HCT116 (cell line): ENCODE measurements around the gene PCDH18. TPM values are rescaled to one million over a fixed set of nuclear protein-coding genes. Genes with fewer than 3 reads are reported as not detected.

Source experiments
- ATAC-seq: fragments of 200-7000 bp; cut with Tn5 transposase; 2 replicates; pipeline ENCODE4 v1.9.1; 2020; ENCODE audit warnings: mild to moderate bottlenecking, moderate library complexity
- BruUV-seq: library from RNA; stranded (reverse); fragments of 400-500 nt; replicated peaks from 2 replicates; lab custom pipeline; 2021; lab: Mats Ljungman, UMichigan
- CTCF ChIA-PET: fragments of 300-600 bp; sonication (Branson Sonifier 250); formaldehyde crosslinking; loops from one replicate; lab custom pipeline; 2021; ENCODE audit warnings: antibody characterized with exemption; lab: Charles Lee
- POLR2A ChIA-PET: fragments of 300-600, 350-600 bp; sonication (Branson Sonifier 250); formaldehyde crosslinking; loops from one replicate; lab custom pipeline; 2021; ENCODE audit warnings: antibody characterized with exemption; lab: Charles Lee
- RAD21 ChIA-PET, 2 experiments: fragments of 300-600 bp; sonication (Branson Sonifier 250); formaldehyde crosslinking; loops; one replicate each; lab custom pipeline; 2023; ENCODE audit warnings: low total read pairs in 2 of 2; ENCODE audit not compliant: uncharacterized antibody in 2 of 2, unreplicated experiment in 2 of 2, low non-redundant PET in 1 of 2; lab: Charles Lee
- DNase-seq: peaks from one replicate; pipeline ENCODE4 v3.0.0-alpha.2; 2010; ENCODE audit warnings: low read depth, low spot score
- H2AFZ ChIP-seq: fragments of 200-600 bp; shearing (Covaris generic), sonication (generic); 2 replicates; pipeline ENCODE4 v1.6.1; 2017; ENCODE audit warnings: low read depth, mixed run types, mixed read lengths, antibody characterized with exemption, low read length; ENCODE audit not compliant: poor library complexity, severe bottlenecking
- H3K27ac ChIP-seq: 2 replicates; pipeline ENCODE4 v1.5.1; 2012; ENCODE audit warnings: low read depth, low read length
- H3K27me3 ChIP-seq: fragments of 200-600 bp; sonication (generic); 2 replicates; pipeline ENCODE4 v1.6.1; 2016; ENCODE audit warnings: mixed run types, low read length, mixed read lengths; ENCODE audit not compliant: insufficient read depth
- H3K36me3 ChIP-seq, 2 experiments: fragments of 200-500 bp in 1 of 2; fragments of 200-600 bp in 1 of 2; sonication (Bioruptor generic) in 1 of 2; sonication (generic) in 1 of 2; 2 replicates each; pipeline versions ENCODE4 v1.5.1 to v1.6.1; 2014 to 2016; ENCODE audit warnings: low read length in 2 of 2, inconsistent platforms in 1 of 2, mixed read lengths in 1 of 2, mixed run types in 1 of 2; ENCODE audit not compliant: insufficient read depth in 2 of 2, control insufficient read depth in 1 of 2
- H3K4me1 ChIP-seq, 2 experiments: fragments of 200-600 bp in 1 of 2; sonication (generic) in 1 of 2; 2 replicates each; pipeline versions ENCODE4 v1.5.1 to v1.6.1; 2012 to 2017; ENCODE audit warnings: low read length in 2 of 2, inconsistent platforms in 1 of 2, mild to moderate bottlenecking in 1 of 2, mixed read lengths in 1 of 2, mixed run types in 1 of 2, moderate library complexity in 1 of 2; ENCODE audit not compliant: insufficient read depth in 2 of 2, control insufficient read depth in 1 of 2
- H3K4me2 ChIP-seq: fragments of 200-600 bp; sonication (generic); 2 replicates; pipeline ENCODE4 v1.6.1; 2017; ENCODE audit warnings: mixed run types, low read length, mixed read lengths
- H3K4me3 ChIP-seq, 2 experiments: fragments of 200-600 bp in 1 of 2; sonication (generic) in 1 of 2; replicated peaks in 1 of 2; 2 replicates each; pipeline ENCODE4 v1.5.1; 2011 to 2016; ENCODE audit warnings: low read length in 2 of 2, control low read depth in 1 of 2, low read depth in 1 of 2, mild to moderate bottlenecking in 1 of 2, mixed read lengths in 1 of 2, mixed run types in 1 of 2
- H3K79me2 ChIP-seq: fragments of 200-600 bp; sonication (generic); 2 replicates; pipeline ENCODE4 v1.6.1; 2017; ENCODE audit warnings: mild to moderate bottlenecking, mixed run types, low read length, moderate library complexity, mixed read lengths; ENCODE audit not compliant: insufficient read depth
- H3K9ac ChIP-seq: fragments of 200-600 bp; sonication (generic); 2 replicates; pipeline ENCODE4 v1.6.1; 2016; ENCODE audit warnings: low read length, mixed read lengths
- H3K9me2 ChIP-seq: fragments of 200-600 bp; sonication (generic), shearing (Covaris generic); 2 replicates; pipeline ENCODE4 v1.6.1; 2017; ENCODE audit warnings: mixed run types, mild to moderate bottlenecking, moderate library complexity; ENCODE audit not compliant: insufficient read depth
- H3K9me3 ChIP-seq, 2 experiments: fragments of 200-500 bp in 1 of 2; fragments of 200-600 bp in 1 of 2; sonication (Bioruptor generic) in 1 of 2; sonication (generic) in 1 of 2; 2 replicates each; pipeline ENCODE4 v1.6.1; 2014 to 2017; ENCODE audit warnings: low read length in 2 of 2, mixed read lengths in 2 of 2, inconsistent platforms in 1 of 2, low read depth in 1 of 2, mild to moderate bottlenecking in 1 of 2, mixed run types in 1 of 2, moderate library complexity in 1 of 2; ENCODE audit not compliant: control insufficient read depth in 1 of 2, insufficient read depth in 1 of 2
- H4K20me1 ChIP-seq: fragments of 200-600 bp; sonication (generic), shearing (Covaris generic); 2 replicates; pipeline ENCODE4 v1.6.1; 2017; ENCODE audit warnings: mixed run types, mild to moderate bottlenecking, moderate library complexity; ENCODE audit not compliant: insufficient read depth
- CEBPB ChIP-seq: IDR thresholded peaks from 2 replicates; pipeline ENCODE4 v1.6.1; 2012; ENCODE audit warnings: low read depth
- CTCF ChIP-seq, 3 experiments: fragments of 200-600 bp in 1 of 3; sonication (generic) in 1 of 3; IDR thresholded peaks in 2 of 3; conservative IDR thresholded peaks in 1 of 3; 2 replicates each; pipeline ENCODE4 v1.5.1; 2012 to 2017; ENCODE audit warnings: low read depth in 2 of 3, low read length in 2 of 3, antibody characterized with exemption in 1 of 3, borderline replicate concordance in 1 of 3, control low read depth in 1 of 3, mild to moderate bottlenecking in 1 of 3, mixed read lengths in 1 of 3, mixed run types in 1 of 3, moderate library complexity in 1 of 3; ENCODE audit not compliant: insufficient read depth in 1 of 3
- EZH2 ChIP-seq: fragments of 200-600 bp; sonication (generic); IDR thresholded peaks from 2 replicates; pipeline ENCODE4 v1.6.1; 2017; ENCODE audit warnings: antibody characterized with exemption, mixed run types
- FOSL1 ChIP-seq: IDR thresholded peaks from 2 replicates; pipeline ENCODE4 v1.6.1; 2012; ENCODE audit warnings: low read depth
- POLR2A ChIP-seq: IDR thresholded peaks from 2 replicates; pipeline ENCODE4 v1.7.0; 2011; ENCODE audit warnings: borderline replicate concordance; ENCODE audit not compliant: insufficient read depth, insufficient read length; ENCODE audit errors: extremely low read depth
- POLR2AphosphoS5 ChIP-seq: IDR thresholded peaks from 2 replicates; pipeline ENCODE4 v1.6.1; 2011; ENCODE audit warnings: mild to moderate bottlenecking, low read depth, low read length, moderate library complexity
- REST ChIP-seq: IDR thresholded peaks from 2 replicates; pipeline ENCODE4 v1.6.1; 2012; ENCODE audit warnings: low read depth
- SIN3A ChIP-seq: IDR thresholded peaks from 2 replicates; pipeline ENCODE4 v1.6.1; 2012; ENCODE audit warnings: low read depth
- SP1 ChIP-seq: IDR thresholded peaks from 2 replicates; pipeline ENCODE4 v1.6.1; 2012; ENCODE audit warnings: low read depth
- SRF ChIP-seq: IDR thresholded peaks from 2 replicates; pipeline ENCODE4 v1.6.1; 2012; ENCODE audit warnings: low read depth
- TCF7L2 ChIP-seq: IDR thresholded peaks from 2 replicates; pipeline ENCODE4 v1.7.0; 2011; ENCODE audit warnings: borderline replicate concordance, inconsistent platforms; ENCODE audit not compliant: insufficient read depth, insufficient read length; ENCODE audit errors: extremely low read depth
- ZBTB33 ChIP-seq: IDR thresholded peaks from 2 replicates; pipeline ENCODE4 v1.6.1; 2011; ENCODE audit warnings: mild to moderate bottlenecking, low read length, moderate library complexity; ENCODE audit not compliant: insufficient replicate concordance; ENCODE audit errors: extremely low read depth
- ZFX ChIP-seq: fragments of 450-650 bp; IDR thresholded peaks from 2 replicates; pipeline ENCODE4 v1.6.1; 2017
- intact Hi-C: fragments of 100-400 bp; cut with micrococcal nuclease; formaldehyde crosslinking; loops from 2 replicates; pipeline ENCODE4 v1.10.0; 2022
- total RNA-seq: library from RNA; stranded (reverse); gene quantifications from one replicate; pipeline ENCODE4 v1.2.1, GENCODE V29; 2021; ENCODE audit not compliant: unreplicated experiment

Gene PCDH18
- total RNA-seq, 1 experiment from 2014 or later: 0.17 TPM

- Histone ChIP-seq H3K4me3 (no peak overlapping the region), H3K4me1 (no peaks in the 10 kb centered on the region), H3K9ac (no peak overlapping the region), H4K20me1 (no peaks in the 10 kb centered on the region), H3K79me2 (no peaks in the 10 kb centered on the region), H2AFZ (no peak overlapping the region), H3K9me2 (no peaks in the 10 kb centered on the region), H3K4me2 (no peak overlapping the region), H3K9me3 (no peaks in the 10 kb centered on the region), H3K27me3 (no peaks in the 10 kb centered on the region), H3K27ac (no peak overlapping the region), H3K36me3 (no peaks in the 10 kb centered on the region)
- TF ChIP-seq SIN3A (no peak), FOSL1 (no peak), EZH2 (no peak), ZFX (no peak), ZBTB33 (no peak), CEBPB (no peak), SP1 (no peak)
- ChIA-PET CTCF (interaction anchor here (1.8 kb wide), 1 partner anchor 12 kb away, joined by 3 read pairs; no protein-coding TSS in a partner anchor), POLR2A (no interaction called here), RAD21 (no interaction called here)
- BruUV-seq: no TSS peak
- intact Hi-C loops: no loop called here
- DNase-seq (no peak), ATAC-seq (no peak)
Observed at GRCh38 chr4:137523329-137523728, 9.0 kb downstream of the PCDH18 start.

GRCh38 chr4:137521053-137521452 is 11.2 kb downstream of the PCDH18 start:
- no TSS peak for BruUV-seq
- Histone ChIP-seq H3K4me2 (no peak overlapping the region), H2AFZ (no peak overlapping the region), H3K9ac (no peak overlapping the region), H3K36me3 (no peaks in the 10 kb centered on the region), H3K27ac (no peak overlapping the region), H3K4me1 (no peaks in the 10 kb centered on the region), H3K9me3 (no peaks in the 10 kb centered on the region), H3K27me3 (no peaks in the 10 kb centered on the region), H4K20me1 (no peaks in the 10 kb centered on the region), H3K4me3 (no peak overlapping the region), H3K9me2 (no peaks in the 10 kb centered on the region), H3K79me2 (no peaks in the 10 kb centered on the region)
- intact Hi-C loops: no loop called here
- RAD21 ChIA-PET: no interaction called here
- CTCF ChIA-PET: no interaction called here
- POLR2A ChIA-PET: no interaction called here
- DNase-seq (no peak), ATAC-seq (no peak)
- TF ChIP-seq CTCF (IDR thresholded peaks at IDR 0.05 in 2 of 3, conservative IDR thresholded peaks at IDR 0.05 in 1 of 3; ENCODE audit: borderline replicate concordance in 1 of 3, insufficient read depth in 1 of 3, low read depth in 2 of 3, low read length in 2 of 3) (no peak), REST (no peak), POLR2A (no peak), SRF (no peak), TCF7L2 (no peak), POLR2AphosphoS5 (no peak)
